ENCODE results near the gene CPHXL.

CPHXL gene

GRCh38 chr16:75742424-75743047, 16.2 kb upstream of the CPHXL start:
- DNase-seq (ENCODE audit: low spot score): no peak
- no peak for TF ChIP-seq CTCF (IDR thresholded peaks at IDR 0.05; ENCODE audit: extremely low read depth, missing control alignments)

GRCh38 chr16:75733305-75734211, 7.3 kb upstream of the CPHXL start:
- DNase-seq (ENCODE audit: low spot score): no peak

GRCh38 chr16:75732871-75733270, 6.6 kb upstream of the CPHXL start:
- TF ChIP-seq CTCF (IDR thresholded peaks at IDR 0.05; ENCODE audit: extremely low read depth, missing control alignments): no peak
- DNase-seq (ENCODE audit: low spot score): no peak

More at GRCh38 chr16:75733305-75734211, 7.3 kb upstream of the CPHXL start:
- no peak for TF ChIP-seq CTCF (IDR thresholded peaks at IDR 0.05; ENCODE audit: extremely low read depth, missing control alignments)

- no peak for TF ChIP-seq CTCF (IDR thresholded peaks at IDR 0.05; ENCODE audit: extremely low read depth, missing control alignments)
- no peak for DNase-seq (ENCODE audit: low spot score)
Observed at GRCh38 chr16:75727221-75727620, 931 bp upstream of the CPHXL start.

GRCh38 chr16:75718452-75718851, 7.8 kb downstream of the CPHXL start:
- no peak for DNase-seq (ENCODE audit: low spot score)

GRCh38 chr16:75714661-75715060, 11.6 kb downstream of the CPHXL start:
- DNase-seq (ENCODE audit: low spot score): no peak
- TF ChIP-seq CTCF (IDR thresholded peaks at IDR 0.05; ENCODE audit: extremely low read depth, missing control alignments): no peak

More at GRCh38 chr16:75718452-75718851, 7.8 kb downstream of the CPHXL start:
- no peak for TF ChIP-seq CTCF (IDR thresholded peaks at IDR 0.05; ENCODE audit: extremely low read depth, missing control alignments)

- no peak for TF ChIP-seq CTCF (IDR thresholded peaks at IDR 0.05; ENCODE audit: extremely low read depth, missing control alignments)
Observed at GRCh38 chr16:75710344-75710743, 15.9 kb downstream of the CPHXL start.

More at GRCh38 chr16:75710344-75710743, 15.9 kb downstream of the CPHXL start:
- no peak for DNase-seq (ENCODE audit: low spot score)
